ENCODE data around the gene ADCY10.
"Not testable (repeated sequence)": the region's sequence is repeated elsewhere in the genome, so short reads cannot be mapped to it uniquely, and the experiment has no call there.

Gene ADCY10

GRCh38 chr1:167832693-167833092 lies 81.2 kb downstream of the ADCY10 start:
- TF ChIP-seq ZNF274 (IDR thresholded peaks at IDR 0.05; ENCODE audit: low read depth, low read length) = no peak
- no peak overlapping the region for H3K4me3 ChIP-seq (ENCODE audit: low read length)

DNA sequence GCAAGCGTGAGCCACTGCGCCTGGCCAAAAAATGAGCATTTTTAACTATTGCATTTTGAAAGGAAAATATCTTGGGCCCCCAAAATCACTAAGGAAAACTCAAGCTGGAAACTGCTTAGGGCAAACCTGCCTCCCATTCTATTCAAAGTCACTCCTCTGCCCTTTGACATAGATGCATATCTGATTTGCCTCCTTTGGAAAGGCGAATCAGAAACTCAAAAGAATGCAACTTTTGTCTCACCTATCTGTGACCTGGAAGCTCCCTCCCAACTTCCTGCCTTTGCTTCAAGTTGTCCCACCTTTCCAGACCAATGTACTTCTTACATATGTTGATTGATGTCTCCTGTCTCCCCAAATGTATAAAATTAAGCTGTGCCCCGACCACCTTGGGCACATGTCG lies 83.3 kb downstream of the ADCY10 start:
- not testable (repeated sequence) for H3K4me3 ChIP-seq (ENCODE audit: low read length)

GRCh38 chr1:167829868-167830267 lies 84.1 kb downstream of the ADCY10 start:
- no peak overlapping the region for H3K4me3 ChIP-seq (ENCODE audit: low read length)
- TF ChIP-seq ZNF274 (IDR thresholded peaks at IDR 0.05; ENCODE audit: low read depth, low read length) = no peak

DNA sequence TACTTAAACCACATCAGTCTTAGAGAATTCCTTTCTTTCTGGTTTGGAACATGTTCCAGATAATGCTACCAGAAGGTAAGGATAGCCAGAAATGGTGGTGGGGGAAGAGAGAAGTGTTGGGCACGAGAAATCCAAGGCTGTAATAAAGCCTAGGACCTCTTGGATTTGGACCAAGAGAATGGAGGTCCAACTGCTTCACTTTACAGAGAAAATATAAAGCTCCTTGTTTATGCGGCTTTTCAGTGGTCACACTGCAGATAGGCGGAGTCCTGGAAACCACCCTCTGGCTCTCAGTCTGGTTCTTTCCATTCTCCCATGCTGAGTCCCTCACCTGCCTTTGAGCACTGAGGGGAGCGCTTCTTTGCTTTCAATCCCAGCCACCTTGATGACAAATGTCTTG lies 87.8 kb downstream of the ADCY10 start:
- TF ChIP-seq ZNF274 (IDR thresholded peaks at IDR 0.05; ENCODE audit: low read depth, low read length) = no peak
- no peak overlapping the region for H3K4me3 ChIP-seq (ENCODE audit: low read length)

DNA sequence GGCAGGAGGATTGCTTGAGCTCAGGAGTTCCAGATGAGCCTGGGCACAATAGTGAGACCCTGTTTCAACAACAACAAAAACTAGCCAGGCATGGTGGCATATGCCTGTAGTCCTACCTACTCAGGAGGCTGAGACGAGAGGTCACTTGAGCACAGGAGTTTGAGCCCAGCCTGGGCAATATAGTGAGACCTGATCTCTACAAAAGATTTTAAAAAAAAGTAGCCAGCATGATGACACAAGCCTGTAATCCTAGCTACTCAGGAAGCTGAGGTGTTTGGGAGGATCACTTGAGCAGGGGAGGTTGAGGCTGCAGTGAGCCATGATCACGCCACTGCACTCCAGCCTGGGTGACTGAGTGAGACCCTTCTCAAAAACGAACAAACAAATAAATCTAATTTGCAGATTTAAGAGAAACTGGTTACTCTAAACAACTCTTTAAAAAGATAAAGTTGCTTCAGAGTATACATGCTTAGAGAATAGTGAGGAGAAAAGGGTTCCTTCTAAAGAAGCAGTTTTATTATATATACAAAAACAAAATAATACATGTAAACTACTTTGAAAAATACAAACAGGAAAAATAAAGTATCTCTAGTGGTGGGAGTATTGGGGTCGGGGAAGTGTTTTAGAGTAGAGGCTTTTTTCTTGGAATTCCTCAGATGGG lies 88.4 kb downstream of the ADCY10 start:
- H3K4me3 ChIP-seq (ENCODE audit: low read length) = no peak overlapping the region
- no peak for TF ChIP-seq ZNF274 (IDR thresholded peaks at IDR 0.05; ENCODE audit: low read depth, low read length)

DNA sequence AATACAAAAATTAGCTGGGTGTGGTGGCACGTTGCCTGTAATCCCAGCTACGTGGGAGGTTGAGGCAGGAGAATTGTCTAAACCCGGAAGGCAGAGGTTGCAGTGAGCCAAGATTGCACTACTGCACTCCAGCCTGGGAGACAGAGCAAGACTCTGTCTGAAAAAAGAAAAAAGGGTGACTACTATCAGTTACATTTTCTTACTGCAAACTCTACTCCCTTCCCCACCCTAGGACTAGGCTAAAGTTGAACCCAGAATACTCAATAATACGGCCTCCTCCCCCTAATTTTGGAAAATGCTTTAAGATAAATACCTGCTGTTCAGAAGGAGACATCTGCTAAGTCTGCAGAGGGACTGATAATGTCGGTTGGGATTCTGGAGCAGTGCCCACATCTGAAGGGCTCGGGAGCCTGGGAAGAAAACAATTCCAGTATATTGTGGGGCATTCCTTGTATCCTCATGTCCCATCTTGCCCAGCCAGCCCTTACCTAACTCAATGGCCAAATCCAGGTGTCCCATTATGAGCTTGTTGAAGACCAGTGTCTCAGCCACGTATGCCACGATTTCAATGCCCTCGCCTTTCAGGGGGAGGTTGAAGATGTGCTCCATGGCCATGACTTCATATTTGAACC lies 89.7 kb downstream of the ADCY10 start:
- TF ChIP-seq ZNF274 (IDR thresholded peaks at IDR 0.05; ENCODE audit: low read depth, low read length) = no peak
- H3K4me3 ChIP-seq (ENCODE audit: low read length) = no peak overlapping the region

DNA sequence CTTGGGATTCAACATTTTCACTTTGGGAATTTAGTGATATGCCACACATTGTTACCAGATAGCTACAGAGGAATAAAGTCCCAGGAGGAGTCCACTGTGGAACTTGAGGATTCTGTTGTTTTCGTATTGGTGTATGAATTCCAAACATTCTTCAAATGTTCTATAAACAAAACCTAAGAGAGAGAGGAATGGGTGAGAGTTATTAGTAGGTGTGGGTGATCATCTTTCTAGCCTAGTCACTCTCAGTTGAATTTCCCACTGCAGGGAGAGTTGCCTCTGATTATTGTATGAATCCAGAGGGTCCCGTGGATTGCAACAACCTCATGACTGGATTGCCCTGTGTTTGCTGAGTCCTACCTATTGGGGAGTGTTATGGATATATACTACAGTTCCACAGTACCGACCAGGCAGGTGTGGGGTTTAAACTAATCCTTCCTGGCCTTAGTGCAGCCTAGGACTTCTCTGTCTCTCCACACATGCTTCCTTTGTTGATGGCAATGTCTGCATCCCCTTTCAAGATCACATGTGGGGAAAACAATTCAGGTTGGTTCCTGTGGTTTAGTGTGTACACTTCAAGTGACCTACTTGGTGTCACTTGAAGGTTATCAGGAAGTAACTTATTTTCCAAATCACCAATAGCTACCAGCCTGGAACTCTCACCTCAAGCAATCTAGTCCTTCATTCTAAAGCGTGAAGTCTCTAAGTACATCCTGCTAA lies 91.8 kb downstream of the ADCY10 start:
- H3K4me3 ChIP-seq (ENCODE audit: low read length) = no peak overlapping the region
- TF ChIP-seq ZNF274 (IDR thresholded peaks at IDR 0.05; ENCODE audit: low read depth, low read length) = no peak

DNA sequence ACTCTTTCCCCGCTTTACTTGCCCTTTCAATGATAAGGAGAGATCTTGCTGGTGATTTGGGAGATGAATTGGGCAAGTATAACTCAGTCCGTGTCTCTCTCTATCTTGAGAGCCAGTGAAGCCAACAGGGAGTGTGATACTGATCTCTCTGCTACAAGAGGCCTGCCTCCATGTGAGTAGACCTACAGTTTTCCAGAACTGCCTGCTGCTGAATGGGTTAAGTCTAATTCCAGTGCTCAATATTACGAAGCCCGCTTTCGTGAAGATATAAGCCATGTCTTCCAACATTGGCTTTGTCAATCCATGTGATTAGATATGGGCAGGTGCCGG lies 92.6 kb downstream of the ADCY10 start:
- no peak for TF ChIP-seq ZNF274 (IDR thresholded peaks at IDR 0.05; ENCODE audit: low read depth, low read length)
- no peak overlapping the region for H3K4me3 ChIP-seq (ENCODE audit: low read length)

DNA sequence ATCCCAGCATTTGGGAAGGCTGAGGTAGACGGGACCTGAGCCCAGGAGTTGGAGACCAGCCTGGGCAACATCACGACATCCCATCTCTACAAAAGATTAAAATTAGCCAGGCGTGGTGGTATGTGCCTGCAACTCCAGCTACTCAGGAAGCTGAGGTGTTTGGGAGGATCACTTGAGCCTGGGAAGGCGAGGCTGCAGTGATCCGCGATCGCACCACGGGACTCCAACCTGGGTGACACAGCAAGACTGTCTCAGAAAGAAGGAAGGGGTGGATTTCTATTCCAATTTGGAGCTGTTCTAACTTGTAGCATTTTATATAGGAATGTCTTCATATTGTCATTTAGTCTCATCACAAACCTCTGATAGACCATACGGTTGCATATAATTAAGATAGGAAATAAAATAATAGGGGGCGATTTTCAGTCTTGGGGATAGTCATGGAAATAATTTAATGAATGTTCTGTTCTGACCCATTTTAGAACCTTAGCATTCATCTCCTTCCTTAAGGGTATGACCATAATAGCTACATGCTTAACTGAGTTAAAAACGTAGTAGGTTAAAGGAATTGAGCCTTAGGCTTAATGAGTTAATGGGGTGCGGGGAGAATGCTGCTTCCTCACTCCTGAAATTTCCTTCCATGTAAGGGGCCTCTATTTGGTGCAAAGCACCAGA lies 93.1 kb downstream of the ADCY10 start:
- no peak overlapping the region for H3K4me3 ChIP-seq (ENCODE audit: low read length)
- no peak for TF ChIP-seq ZNF274 (IDR thresholded peaks at IDR 0.05; ENCODE audit: low read depth, low read length)

- peak overlapping the region; percentile 53; the same call in 1 of the 2 replicates for H3K4me3 ChIP-seq (ENCODE audit: low read length)
Observed at GRCh38 chr1:167819849-167820683, 93.9 kb downstream of the ADCY10 start.

DNA sequence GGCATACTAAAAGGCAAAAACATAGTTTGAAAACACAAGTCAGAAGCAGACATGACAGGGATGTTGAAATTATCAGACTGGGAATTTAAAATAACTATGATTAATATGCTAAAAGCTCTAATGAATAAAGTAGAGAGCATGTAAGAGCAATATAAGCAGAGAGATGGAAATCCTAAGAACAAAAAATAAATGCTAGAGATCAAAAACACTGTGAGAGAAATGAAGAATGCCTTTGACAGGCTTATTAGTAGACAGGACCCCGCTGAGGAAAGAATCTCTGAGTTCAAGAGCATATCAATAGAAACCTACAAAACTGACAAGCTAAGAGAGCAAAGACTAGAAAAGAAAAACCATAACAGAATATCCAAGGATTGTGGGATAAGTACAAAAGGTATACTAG lies 98.3 kb downstream of the ADCY10 start:
- no peak overlapping the region for H3K4me3 ChIP-seq (ENCODE audit: low read length)
- no peak for TF ChIP-seq ZNF274 (IDR thresholded peaks at IDR 0.05; ENCODE audit: low read depth, low read length)

More at GRCh38 chr1:167819849-167820683, 93.9 kb downstream of the ADCY10 start:
- no peak for TF ChIP-seq ZNF274 (IDR thresholded peaks at IDR 0.05; ENCODE audit: low read depth, low read length)

- TF ChIP-seq ZNF274 (IDR thresholded peaks at IDR 0.05; ENCODE audit: low read depth, low read length) = no peak
Observed at GRCh38 chr1:167812972-167813371, 101.0 kb downstream of the ADCY10 start.

DNA sequence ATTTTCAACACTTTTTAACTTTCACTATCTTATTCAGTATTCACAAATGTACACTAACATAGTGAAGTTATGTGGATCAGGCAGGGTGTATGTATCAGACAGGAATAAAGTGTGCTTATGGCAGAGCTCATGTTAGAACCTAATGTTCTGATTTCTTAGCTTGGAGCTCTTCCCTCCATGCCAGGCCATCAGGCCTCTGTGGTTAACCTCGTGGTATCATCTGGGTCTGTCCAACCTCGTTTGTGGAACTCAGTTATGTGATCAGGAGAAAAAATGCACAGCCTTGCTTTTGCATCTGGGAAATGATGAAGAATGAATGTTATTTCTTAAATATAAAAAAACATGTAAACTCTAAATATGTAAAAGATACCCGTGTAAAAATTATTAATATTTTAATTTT lies 105.2 kb downstream of the ADCY10 start:
- H3K4me3 ChIP-seq (ENCODE audit: low read length) = no peak overlapping the region
- TF ChIP-seq ZNF274 (IDR thresholded peaks at IDR 0.05; ENCODE audit: low read depth, low read length) = no peak

More at GRCh38 chr1:167812972-167813371, 101.0 kb downstream of the ADCY10 start:
- H3K4me3 ChIP-seq (ENCODE audit: low read length) = no peak overlapping the region

- no peak overlapping the region for H3K4me3 ChIP-seq (ENCODE audit: low read length)
- no peak for TF ChIP-seq ZNF274 (IDR thresholded peaks at IDR 0.05; ENCODE audit: low read depth, low read length)
Observed at GRCh38 chr1:167808104-167808503, 105.8 kb downstream of the ADCY10 start.

- H3K4me3 ChIP-seq (ENCODE audit: low read length) = not testable (repeated sequence)
Observed at GRCh38 chr1:167806676-167807075, 107.3 kb downstream of the ADCY10 start.

DNA sequence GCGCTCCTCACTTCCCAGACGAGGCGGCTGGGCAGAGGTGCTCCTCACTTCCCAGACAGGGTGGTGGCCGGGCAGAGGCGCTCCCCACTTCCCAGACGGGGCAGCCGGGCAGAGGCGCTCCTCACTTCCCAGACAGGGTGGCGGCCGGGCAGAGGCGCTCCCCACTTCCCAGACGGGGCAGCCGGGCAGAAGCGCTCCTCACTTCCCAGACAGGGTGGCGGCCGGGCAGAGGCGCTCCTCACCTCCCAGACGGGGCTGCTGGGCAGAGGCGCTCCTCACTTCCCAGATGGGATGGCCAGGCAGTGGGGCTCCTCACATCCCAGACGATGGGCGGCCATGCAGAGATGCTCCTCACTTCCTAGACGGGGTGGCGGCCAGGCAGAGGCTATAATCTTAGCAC lies 107.7 kb downstream of the ADCY10 start:
- H3K4me3 ChIP-seq (ENCODE audit: low read length) = not testable (repeated sequence)
